ENCODE measurements around the gene GRB10.
"Not testable (repeated sequence)": the region's sequence is repeated elsewhere in the genome, so short reads cannot be mapped to it uniquely, and the experiment has no call there.

The GRB10 gene

GRCh38 chr7:50778189-50778588 is 4.5 kb downstream of the GRB10 start:
- DNase-seq (ENCODE audit: low read depth): no peak

- DNase-seq (ENCODE audit: low read depth): no peak
Measured at GRCh38 chr7:50775836-50776235, 6.9 kb downstream of the GRB10 start.

- no peak for DNase-seq (ENCODE audit: low read depth)
Measured at GRCh38 chr7:50775231-50775630, 7.5 kb downstream of the GRB10 start.

GRCh38 chr7:50774319-50774718 is 8.4 kb downstream of the GRB10 start:
- DNase-seq (ENCODE audit: low read depth): no peak

- not testable (repeated sequence) for DNase-seq (ENCODE audit: low read depth)
Measured at GRCh38 chr7:50773071-50773470, 9.6 kb downstream of the GRB10 start.

GRCh38 chr7:50771120-50772002 is 11.3 kb downstream of the GRB10 start:
- DNase-seq (ENCODE audit: low read depth): no peak

- no peak for DNase-seq (ENCODE audit: low read depth)
Measured at GRCh38 chr7:50768485-50769474, 13.9 kb downstream of the GRB10 start.

GRCh38 chr7:50766849-50767207 is 15.9 kb downstream of the GRB10 start:
- no peak for DNase-seq (ENCODE audit: low read depth)

- DNase-seq (ENCODE audit: low read depth): no peak
Measured at GRCh38 chr7:50766106-50766848, 16.4 kb downstream of the GRB10 start.

GRCh38 chr7:50762337-50762736 is 20.4 kb downstream of the GRB10 start:
- no peak for DNase-seq (ENCODE audit: low read depth)

- no peak for DNase-seq (ENCODE audit: low read depth)
Measured at GRCh38 chr7:50761713-50762112, 21.0 kb downstream of the GRB10 start.

GRCh38 chr7:50757703-50758390 is 24.8 kb downstream of the GRB10 start:
- DNase-seq (ENCODE audit: low read depth): no peak

GRCh38 chr7:50756180-50756579 is 26.5 kb downstream of the GRB10 start:
- no peak for DNase-seq (ENCODE audit: low read depth)

GRCh38 chr7:50754684-50755083 is 28.0 kb downstream of the GRB10 start:
- no peak for DNase-seq (ENCODE audit: low read depth)

GRCh38 chr7:50754241-50754640 is 28.5 kb downstream of the GRB10 start:
- no peak for DNase-seq (ENCODE audit: low read depth)

- DNase-seq (ENCODE audit: low read depth): no peak
Measured at GRCh38 chr7:50752422-50752821, 30.3 kb downstream of the GRB10 start.

- DNase-seq (ENCODE audit: low read depth): no peak
Measured at GRCh38 chr7:50751146-50751545, 31.6 kb downstream of the GRB10 start.

- no peak for DNase-seq (ENCODE audit: low read depth)
Measured at GRCh38 chr7:50749896-50750295, 32.8 kb downstream of the GRB10 start.

- no peak for DNase-seq (ENCODE audit: low read depth)
Measured at GRCh38 chr7:50748472-50748871, 34.2 kb downstream of the GRB10 start.

- DNase-seq (ENCODE audit: low read depth): no peak
Measured at GRCh38 chr7:50745835-50746234, 36.9 kb downstream of the GRB10 start.

GRCh38 chr7:50745336-50745735 is 37.4 kb downstream of the GRB10 start:
- no peak for DNase-seq (ENCODE audit: low read depth)

- no peak for DNase-seq (ENCODE audit: low read depth)
Measured at GRCh38 chr7:50743893-50744292, 38.8 kb downstream of the GRB10 start.
